ENCODE measurements around the gene DENND2A.
"Not testable (repeated sequence)": the region's sequence is repeated elsewhere in the genome, so short reads cannot be mapped to it uniquely, and the experiment has no call there.

Gene DENND2A

GRCh38 chr7:140640727-140641523 is at the start of gene DENND2A:
Gene DENND2A (minus strand): TSS chr7:140640813. CDS start chr7:140602397, 38,416 bp downstream.
- no peak for DNase-seq

GRCh38 chr7:140689199-140690152 is 48.9 kb upstream of the DENND2A start:
- DNase-seq = no peak

GRCh38 chr7:140688341-140688740 is 47.7 kb upstream of the DENND2A start:
- DNase-seq = no peak

- no peak for DNase-seq
Observed at GRCh38 chr7:140686921-140687320, 46.3 kb upstream of the DENND2A start.

- DNase-seq = no peak
Observed at GRCh38 chr7:140685407-140686087, 44.9 kb upstream of the DENND2A start.

- DNase-seq = no peak
Observed at GRCh38 chr7:140684066-140684950, 43.7 kb upstream of the DENND2A start.

- DNase-seq = no peak
Observed at GRCh38 chr7:140683657-140684056, 43.0 kb upstream of the DENND2A start.

GRCh38 chr7:140681766-140682165 is 41.2 kb upstream of the DENND2A start:
- no peak for DNase-seq

- no peak for DNase-seq
Observed at GRCh38 chr7:140680886-140681285, 40.3 kb upstream of the DENND2A start.

- DNase-seq = no peak
Observed at GRCh38 chr7:140679186-140679585, 38.6 kb upstream of the DENND2A start.

GRCh38 chr7:140678816-140679130 is 38.2 kb upstream of the DENND2A start:
- DNase-seq = no peak

GRCh38 chr7:140678081-140678815 is 37.6 kb upstream of the DENND2A start:
- DNase-seq = no peak

GRCh38 chr7:140677496-140677895 is 36.9 kb upstream of the DENND2A start:
- DNase-seq = no peak

- DNase-seq = not testable (repeated sequence)
Observed at GRCh38 chr7:140676956-140677355, 36.3 kb upstream of the DENND2A start.

GRCh38 chr7:140676306-140676705 is 35.7 kb upstream of the DENND2A start:
- no peak for DNase-seq

- DNase-seq = no peak
Observed at GRCh38 chr7:140675726-140676125, 35.1 kb upstream of the DENND2A start.

GRCh38 chr7:140674899-140675701 is 34.5 kb upstream of the DENND2A start:
- DNase-seq = no peak

GRCh38 chr7:140674356-140674800 is 33.8 kb upstream of the DENND2A start:
- no peak for DNase-seq

GRCh38 chr7:140673774-140674155 is 33.2 kb upstream of the DENND2A start:
- DNase-seq = no peak

- DNase-seq = no peak
Observed at GRCh38 chr7:140673063-140673773, 32.6 kb upstream of the DENND2A start.

Measured in amniotic stem cell (primary cell).